ENCODE measurements around the gene TBL1XR1. TPM values are rescaled to one million over a fixed set of nuclear protein-coding genes. Genes with fewer than 3 reads are reported as not detected.
"Not testable (repeated sequence)": the region's sequence is repeated elsewhere in the genome, so short reads cannot be mapped to it uniquely, and the experiment has no call there.

The TBL1XR1 gene
- total and polyA plus RNA-seq, 8 donors: 14.1 to 93.0 (median 47.2) TPM

DNA sequence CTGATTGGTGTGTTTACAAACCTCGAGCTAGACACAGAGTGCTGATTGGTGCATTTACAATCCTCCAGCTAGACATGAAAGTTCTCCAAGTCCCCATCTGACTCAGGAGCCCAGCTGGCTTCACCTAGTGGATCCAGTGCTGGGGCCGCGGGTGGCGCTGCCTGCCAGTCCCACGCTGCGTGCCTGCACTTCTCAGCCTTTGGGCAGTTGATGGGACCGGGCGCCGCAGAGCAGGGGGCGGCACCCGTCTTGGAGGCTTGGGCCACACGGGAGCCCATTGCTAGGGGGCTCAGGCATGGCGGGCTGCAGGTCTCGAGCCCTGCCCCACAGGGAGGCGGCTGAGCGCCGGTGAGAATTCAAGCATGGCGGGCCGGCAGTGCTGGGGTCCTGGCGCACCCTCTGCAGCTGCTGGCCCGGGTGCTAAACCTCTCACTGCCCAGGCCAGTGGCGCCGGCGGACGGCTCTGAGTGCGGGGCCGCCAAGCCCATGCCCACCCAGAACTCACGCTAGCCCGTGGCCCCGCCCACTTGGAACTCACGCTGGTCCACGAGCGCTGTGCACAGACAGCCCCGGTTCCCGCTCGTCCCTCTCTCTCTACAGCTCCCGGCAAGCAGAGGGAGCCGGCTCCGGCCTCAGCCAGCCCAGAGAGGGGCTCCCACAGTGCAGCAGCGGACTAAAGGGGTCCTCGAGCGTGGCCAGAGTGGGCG, 6.6 kb upstream of the TBL1XR1 start:
- intact Hi-C loops (cut with DNase I): no loop called here
- no peak for FAIRE-seq
- H3K27me3 ChIP-seq: no peaks in the 10 kb centered on the region
- peaks cover 0 to 8% (median 5%) of the 10 kb centered on the region in 3 donors for H3K4me1 ChIP-seq
- H3K4me3 ChIP-seq: no peak overlapping the region
- H3K27ac ChIP-seq: no peak overlapping the region
- WGBS, 2 donors: 93 to 95% methylated on average over 36 to 43 of the region's 43 CpGs
- no peaks in the 10 kb centered on the region for H3K36me3 ChIP-seq
- TF ChIP-seq, protein P1, sequence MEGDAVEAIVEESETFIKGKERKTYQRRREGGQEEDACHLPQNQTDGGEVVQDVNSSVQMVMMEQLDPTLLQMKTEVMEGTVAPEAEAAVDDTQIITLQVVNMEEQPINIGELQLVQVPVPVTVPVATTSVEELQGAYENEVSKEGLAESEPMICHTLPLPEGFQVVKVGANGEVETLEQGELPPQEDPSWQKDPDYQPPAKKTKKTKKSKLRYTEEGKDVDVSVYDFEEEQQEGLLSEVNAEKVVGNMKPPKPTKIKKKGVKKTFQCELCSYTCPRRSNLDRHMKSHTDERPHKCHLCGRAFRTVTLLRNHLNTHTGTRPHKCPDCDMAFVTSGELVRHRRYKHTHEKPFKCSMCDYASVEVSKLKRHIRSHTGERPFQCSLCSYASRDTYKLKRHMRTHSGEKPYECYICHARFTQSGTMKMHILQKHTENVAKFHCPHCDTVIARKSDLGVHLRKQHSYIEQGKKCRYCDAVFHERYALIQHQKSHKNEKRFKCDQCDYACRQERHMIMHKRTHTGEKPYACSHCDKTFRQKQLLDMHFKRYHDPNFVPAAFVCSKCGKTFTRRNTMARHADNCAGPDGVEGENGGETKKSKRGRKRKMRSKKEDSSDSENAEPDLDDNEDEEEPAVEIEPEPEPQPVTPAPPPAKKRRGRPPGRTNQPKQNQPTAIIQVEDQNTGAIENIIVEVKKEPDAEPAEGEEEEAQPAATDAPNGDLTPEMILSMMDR (IDR thresholded peaks at IDR 0.05): no peak
- no peaks in the 10 kb centered on the region for H3K9me3 ChIP-seq
- DNase-seq: peak in 2 of 6 donors; percentile 31 to 57
- no peak for ATAC-seq

DNA sequence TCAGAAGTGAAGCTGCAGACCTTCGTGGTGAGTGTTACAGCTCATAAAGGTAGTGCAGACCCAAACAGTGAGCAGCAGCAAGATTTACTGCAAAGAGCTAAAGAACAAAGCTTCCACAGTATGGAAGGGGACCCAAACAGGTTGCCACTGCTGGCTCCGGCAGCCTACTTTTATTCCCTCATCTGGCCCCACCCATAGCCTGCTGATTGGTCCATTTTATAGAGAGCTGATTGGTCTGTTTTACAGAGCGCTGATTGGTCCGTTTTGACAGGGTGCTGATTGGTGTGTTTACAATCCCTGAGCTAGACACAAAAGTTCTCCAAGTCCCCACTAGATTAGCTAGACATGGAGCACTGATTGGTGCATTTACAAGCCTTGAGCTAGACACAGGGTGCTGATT, 5.7 kb upstream of the TBL1XR1 start:
- 82 to 85% methylated on average over 4 of the region's 4 CpGs for WGBS, 2 donors
- H3K27me3 ChIP-seq: not testable (repeated sequence)

DNA sequence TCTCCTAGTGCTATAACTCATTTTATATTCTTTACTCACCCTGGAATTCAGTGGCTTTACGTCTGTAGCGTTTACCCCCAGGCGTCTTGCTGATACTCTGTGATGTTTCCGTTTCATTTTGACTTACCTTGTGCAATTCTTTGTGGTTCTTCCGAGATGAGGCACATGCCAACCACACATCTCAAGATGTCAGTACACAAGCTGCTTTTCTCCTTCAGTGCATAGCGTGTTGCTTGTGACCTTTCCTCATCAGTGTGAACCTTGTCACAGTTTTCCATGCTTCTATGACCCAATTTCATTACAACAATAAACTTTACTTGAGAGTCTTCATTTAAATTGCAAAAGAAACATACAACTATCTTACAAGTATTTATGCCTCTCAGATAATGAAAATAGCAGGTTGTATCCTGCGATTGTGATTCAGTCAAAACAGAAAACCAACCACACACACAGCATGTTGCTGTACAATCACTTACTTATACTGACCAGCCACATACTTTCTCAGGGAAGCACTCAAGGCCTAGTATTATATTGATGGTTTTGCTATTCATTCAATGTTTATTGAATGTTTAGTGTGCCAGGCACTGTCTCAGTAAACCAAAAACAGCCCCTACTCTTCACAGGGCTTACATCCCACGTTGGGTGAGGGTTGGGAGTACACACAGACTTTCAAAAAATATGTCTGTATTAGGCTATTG, 4.6 kb upstream of the TBL1XR1 start:
- ATAC-seq: no peak
- WGBS, 2 donors: 88 to 93% methylated on average over 8 of the region's 8 CpGs
- Histone ChIP-seq H3K36me3 (no peaks in the 10 kb centered on the region), H3K27ac (no peak overlapping the region), H3K27me3 (no peaks in the 10 kb centered on the region), H3K9me3 (no peaks in the 10 kb centered on the region), H3K4me3 (no peak overlapping the region), H3K4me1 (peaks cover 0 to 5% (median 5%) of the 10 kb centered on the region in 3 donors)
- no peak for FAIRE-seq
- no peak for DNase-seq
- TF ChIP-seq, protein P1 (IDR thresholded peaks at IDR 0.05): no peak
- intact Hi-C loops (cut with DNase I): no loop called here

More for the DNA sequence above, 5.7 kb upstream of the TBL1XR1 start:
- FAIRE-seq; H3K4me1 ChIP-seq; ATAC-seq; H3K27ac ChIP-seq; H3K36me3 ChIP-seq; H3K9me3 ChIP-seq; intact Hi-C loops (cut with DNase I); DNase-seq; H3K4me3 ChIP-seq: not testable (repeated sequence)

DNA sequence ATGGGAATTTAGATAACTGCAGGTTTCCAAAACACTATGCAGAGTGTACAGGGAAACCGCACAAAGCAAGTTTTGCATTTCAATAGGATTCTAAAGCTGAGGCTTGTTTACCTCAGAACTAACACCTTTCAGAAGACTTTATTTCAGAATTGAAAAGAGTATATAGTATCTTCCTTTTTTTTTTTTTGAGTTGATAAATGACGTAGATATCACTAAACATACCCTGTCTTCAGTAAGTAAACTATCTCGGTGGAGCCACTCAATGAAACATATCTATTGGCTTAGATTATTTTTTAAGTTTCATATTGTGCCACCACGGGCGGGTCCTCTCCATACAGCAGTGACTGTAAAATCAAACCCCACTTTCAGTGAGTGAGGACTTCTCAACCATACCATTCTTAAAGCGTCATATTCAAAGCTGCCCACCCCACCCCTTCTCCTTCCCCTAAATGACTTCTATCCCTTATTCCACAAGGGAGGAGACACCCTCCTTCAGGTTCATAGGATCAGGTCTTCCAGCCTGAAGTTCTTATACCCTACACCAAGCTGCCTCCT, 2.0 kb upstream of the TBL1XR1 start:
- intact Hi-C loops (cut with DNase I): loop anchor here in 2 of 3 donors (5.0 to 10.0 kb wide), 3 partner anchors 134 to 158 kb away; no protein-coding TSS in a partner anchor
- no peak overlapping the region for H3K4me3 ChIP-seq
- no peak for ATAC-seq
- no peaks in the 10 kb centered on the region for H3K9me3 ChIP-seq
- TF ChIP-seq, protein P1 (IDR thresholded peaks at IDR 0.05): no peak
- no peaks in the 10 kb centered on the region for H3K27me3 ChIP-seq
- peak overlapping the region in 3 of 4 donors; percentile 40 to 96 (median 96) for H3K27ac ChIP-seq
- no peaks in the 10 kb centered on the region for H3K36me3 ChIP-seq
- WGBS, 2 donors: 54 to 57% methylated on average over 6 of the region's 6 CpGs
- H3K4me1 ChIP-seq: peaks cover 0 to 9% (median 5%) of the 10 kb centered on the region in 3 donors
- DNase-seq: no peak
- no peak for FAIRE-seq

DNA sequence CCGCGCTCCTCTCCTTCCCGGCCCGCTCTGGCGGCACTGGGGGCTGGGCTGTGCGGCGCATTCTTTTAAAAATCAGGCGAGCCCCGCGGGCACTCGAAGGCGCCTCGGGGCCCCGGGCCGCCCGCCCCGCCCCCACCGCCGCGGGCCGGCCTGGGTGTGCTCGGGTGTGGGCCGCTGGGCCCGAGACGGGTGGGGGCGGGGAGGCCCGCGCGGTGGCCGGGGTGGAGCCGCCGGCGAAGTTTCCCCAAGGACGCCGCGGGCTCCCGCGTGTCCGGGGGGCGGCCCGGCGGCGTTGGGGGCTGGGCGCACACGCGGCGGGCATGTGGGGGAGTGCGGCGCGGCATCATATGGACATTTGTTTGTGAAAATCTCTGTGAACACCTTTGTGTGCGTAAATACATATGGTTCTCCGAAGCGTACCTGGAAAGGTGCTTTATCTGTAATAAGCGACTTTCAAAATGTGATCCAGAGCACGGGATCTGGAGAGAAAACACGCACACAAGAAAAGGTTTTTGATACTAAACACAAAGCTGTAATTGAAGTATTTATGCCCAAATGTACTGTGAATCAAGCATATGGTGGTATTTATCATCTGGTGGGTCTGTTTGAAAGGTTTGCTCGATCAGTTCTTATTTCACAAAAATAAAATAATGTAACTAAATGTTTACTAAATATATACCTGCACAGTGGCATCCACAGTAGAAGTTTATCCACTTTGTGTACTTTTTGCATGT, 612 bp upstream of the TBL1XR1 start:
- DNase-seq (peak in 2 of 6 donors; percentile 68 to 86), FAIRE-seq (peak; percentile 43), ATAC-seq (peak; percentile 65 to 83 (median 75))
- 0 to 1% methylated on average over 43 to 57 of the region's 57 CpGs for WGBS, 2 donors
- peak overlapping the region; percentile 89 to 96 (median 96) for H3K27ac ChIP-seq
- TF ChIP-seq, protein P1 (IDR thresholded peaks at IDR 0.05): no peak
- intact Hi-C loops (cut with DNase I): loop anchor here in 2 of 3 donors (2.0 to 10.0 kb wide), 4 partner anchors 133 to 161 kb away; no protein-coding TSS in a partner anchor
- H3K36me3 ChIP-seq: no peaks in the 10 kb centered on the region
- H3K4me1 ChIP-seq: peaks cover 0 to 15% (median 5%) of the 10 kb centered on the region in 3 donors
- H3K27me3 ChIP-seq: no peaks in the 10 kb centered on the region
- peak overlapping the region; percentile 35 to 78 (median 60) for H3K4me3 ChIP-seq
- no peaks in the 10 kb centered on the region for H3K9me3 ChIP-seq

Data from pancreas (tissue), 10 donors.